ENCODE data around the gene CAMK2N2. TPM values are rescaled to one million over a fixed set of nuclear protein-coding genes. Genes with fewer than 3 reads are reported as not detected.

Gene CAMK2N2
- total RNA-seq (under 1 TPM; 0.23 to 0.58 TPM), polyA plus RNA-seq (under 1 TPM; 0.03 to 0.12 TPM)
- long read RNA-seq, donor 1, partial matches to known transcripts = 0 of 1 reads
- long read RNA-seq, donor 1, other reads (novel, unspliced or antisense) = 0 of 1 reads
- long read RNA-seq, donor 2 = 0 reads
- long read RNA-seq, donor 3 = 0 reads
- long read RNA-seq, donor 4, partial matches to known transcripts = 0 of 1 reads
- long read RNA-seq, donor 4, other reads (novel, unspliced or antisense) = 0 of 1 reads
- long read RNA-seq, donor 5 = 0 reads

- Histone ChIP-seq H3K4me1 (ENCODE audit: control insufficient read depth in 5 of 5, insufficient read depth in 5 of 5, low read length in 5 of 5) (peaks cover 0 to 28% (median 5%) of the 10 kb centered on the region in 5 donors), H3K4me3 (peak within 1 kb of the TSS; percentile 40), H3K27ac (ENCODE audit: low read depth in 1 of 2, low read length in 1 of 2) (no peak within 1 kb of the TSS), H3K9ac (ENCODE audit: insufficient read depth in 1 of 2, low read length in 2 of 2) (no peak within 1 kb of the TSS), H3K36me3 (ENCODE audit: control insufficient read depth in 4 of 4, insufficient read depth in 4 of 4, low read length in 4 of 4) (peaks cover 0 to 4% (median 0%) of the 10 kb centered on the region in 4 donors), H3K9me3 (ENCODE audit: control insufficient read depth in 4 of 4, insufficient read depth in 3 of 4, low read length in 3 of 4) (no peaks in the 10 kb centered on the region), H3K27me3 (ENCODE audit: control insufficient read depth in 3 of 3, insufficient read depth in 3 of 3, low read length in 2 of 3) (peaks cover 0 to 48% (median 31%) of the 10 kb centered on the region in 3 donors)
- ATAC-seq (ENCODE audit: insufficient read depth, low FRiP score) = peak; percentile 67
- TF ChIP-seq CTCF (IDR thresholded peaks at IDR 0.05; ENCODE audit: control extremely low read depth, extremely low read depth) = no peak
- 1% methylated on average over 20 to 67 of the region's 67 CpGs for WGBS, 2 donors
- peak; percentile 11 to 47 (median 21) for DNase-seq
Measured at GRCh38 chr3:184261270-184261853, at the start of gene CAMK2N2. Gene CAMK2N2, minus strand, starts transcription at chr3:184261553. Its CDS starts 268 bp downstream, at chr3:184261285.

- DNase-seq (no peak), ATAC-seq (ENCODE audit: insufficient read depth, low FRiP score) (no peak)
- Histone ChIP-seq H3K4me3 (no peak overlapping the region), H3K4me1 (ENCODE audit: control insufficient read depth in 5 of 5, insufficient read depth in 5 of 5, low read length in 5 of 5) (no peaks in the 10 kb centered on the region), H3K36me3 (ENCODE audit: control insufficient read depth in 4 of 4, insufficient read depth in 4 of 4, low read length in 4 of 4) (peaks cover 31 to 41% (median 37%) of the 10 kb centered on the region in 4 donors), H3K27me3 (ENCODE audit: control insufficient read depth in 3 of 3, insufficient read depth in 3 of 3, low read length in 2 of 3) (no peaks in the 10 kb centered on the region), H3K9ac (ENCODE audit: insufficient read depth in 1 of 2, low read length in 2 of 2) (no peak overlapping the region), H3K9me3 (ENCODE audit: control insufficient read depth in 4 of 4, insufficient read depth in 3 of 4, low read length in 3 of 4) (no peaks in the 10 kb centered on the region), H3K27ac (ENCODE audit: low read depth in 1 of 2, low read length in 1 of 2) (no peak overlapping the region)
- TF ChIP-seq CTCF (IDR thresholded peaks at IDR 0.05; ENCODE audit: control extremely low read depth, extremely low read depth) = no peak
- WGBS, 2 donors = 78 to 79% methylated on average over 7 of the region's 7 CpGs
Measured at GRCh38 chr3:184308744-184309143, 47.4 kb upstream of the CAMK2N2 start.

GRCh38 chr3:184307915-184308314 is 46.6 kb upstream of the CAMK2N2 start:
- Histone ChIP-seq H3K9me3 (ENCODE audit: control insufficient read depth in 4 of 4, insufficient read depth in 3 of 4, low read length in 3 of 4) (no peaks in the 10 kb centered on the region), H3K27me3 (ENCODE audit: control insufficient read depth in 3 of 3, insufficient read depth in 3 of 3, low read length in 2 of 3) (no peaks in the 10 kb centered on the region), H3K36me3 (ENCODE audit: control insufficient read depth in 4 of 4, insufficient read depth in 4 of 4, low read length in 4 of 4) (peaks cover 39 to 47% (median 45%) of the 10 kb centered on the region in 4 donors), H3K27ac (ENCODE audit: low read depth in 1 of 2, low read length in 1 of 2) (no peak overlapping the region), H3K4me1 (ENCODE audit: control insufficient read depth in 5 of 5, insufficient read depth in 5 of 5, low read length in 5 of 5) (no peaks in the 10 kb centered on the region), H3K9ac (ENCODE audit: insufficient read depth in 1 of 2, low read length in 2 of 2) (no peak overlapping the region), H3K4me3 (no peak overlapping the region)
- no peak for ATAC-seq (ENCODE audit: insufficient read depth, low FRiP score)
- 95 to 96% methylated on average over 9 of the region's 9 CpGs for WGBS, 2 donors
- TF ChIP-seq CTCF (IDR thresholded peaks at IDR 0.05; ENCODE audit: control extremely low read depth, extremely low read depth) = no peak
- no peak for DNase-seq

Measured in lung (tissue), 16 donors.